Left colon (tissue), 2 donors: Measurements from ENCODE around the gene THAP10. TPM values are rescaled to one million over a fixed set of nuclear protein-coding genes. Genes with fewer than 3 reads are reported as not detected.
"Not testable (repeated sequence)": the region's sequence is repeated elsewhere in the genome, so short reads cannot be mapped to it uniquely, and the experiment has no call there.

Experiments
- ATAC-seq: fragments of 200-7000 bp; cut with Tn5 transposase; one replicate; pipeline ENCODE4 v1.9.1; 2020; ENCODE audit warnings: mild to moderate bottlenecking, moderate library complexity
- DNase-seq, 2 donors: peaks; one replicate each; pipeline ENCODE4 v3.0.0-alpha.2; 2020
- intact Hi-C, 2 donors: fragments of 100-400 bp; cut with DNase I in 1 of 2; cut with micrococcal nuclease in 1 of 2; formaldehyde crosslinking; loops; one replicate each; pipeline versions ENCODE4 v1.11.2 to v1.14.0; 2022; cut with DNase I, micrococcal nuclease
- long read RNA-seq: library from polyadenylated mRNA; unstranded; transcript quantifications from one replicate; pipeline ENCODE4 v2.0.0, GENCODE V29; 2021
- total RNA-seq, 2 donors: library from RNA; stranded (reverse); fragmentation: NEBNext Ultra II Directional; extraction: Animal tissue kit (Norgen Biotek cat#: 25700); gene quantifications; one replicate each; pipeline ENCODE4 v1.2.1, GENCODE V29; 2021
- donor health status: DM: no; HTN: no; CAD: no.
- donor health status: DM: yes; HTN: yes; CAD: no.

Gene THAP10
- 1 to 10 TPM; 1.4 TPM for total RNA-seq
- long read RNA-seq, partial matches to known transcripts, result 0 of 4 reads
- long read RNA-seq, other reads (novel, unspliced or antisense), result 0 of 4 reads

DNA sequence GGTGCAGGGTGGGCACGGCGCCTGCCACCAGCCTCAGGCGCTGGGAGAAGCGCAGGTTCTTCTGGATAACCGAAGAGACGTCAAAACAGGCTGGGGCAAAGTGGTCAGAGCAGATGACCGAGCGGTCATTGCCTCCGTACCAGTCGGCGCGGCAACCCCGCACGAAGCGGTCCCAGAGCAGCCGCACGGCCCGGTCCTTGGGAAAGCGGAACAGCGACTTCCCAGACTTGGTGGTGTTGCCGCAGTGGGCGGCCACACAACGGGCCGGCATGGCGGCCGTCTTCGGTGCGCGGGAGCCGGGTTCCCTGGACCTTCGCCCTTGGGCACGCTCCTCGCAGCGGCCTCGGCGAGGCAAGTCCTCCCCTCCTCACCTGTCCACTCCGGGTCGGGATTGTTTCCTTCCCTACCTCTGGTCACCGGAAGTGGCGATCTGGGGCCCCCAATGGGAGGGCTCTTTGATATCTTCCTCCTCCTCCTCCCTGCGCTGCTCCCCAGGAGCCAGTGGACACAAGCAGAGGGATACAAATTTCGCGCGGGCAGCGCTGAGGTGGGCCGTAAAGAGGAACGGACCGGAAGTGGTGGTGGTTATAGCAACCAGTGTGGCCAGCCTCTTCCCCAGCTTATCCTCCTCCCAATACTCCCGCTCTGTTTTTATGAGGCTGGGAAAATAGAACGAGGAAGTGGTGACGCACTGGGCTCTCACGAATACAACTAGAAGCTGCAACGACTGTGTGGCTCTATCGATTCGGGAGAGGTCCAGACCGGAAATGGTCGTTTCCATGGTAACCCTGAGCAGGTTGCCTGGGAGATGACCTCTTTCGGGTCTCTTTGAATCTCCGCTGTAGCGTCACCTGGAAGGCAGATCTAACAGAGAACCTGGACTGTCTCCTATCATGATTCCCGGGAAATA is at the start of gene THAP10, which contains the start of gene LRRC49:
TSS of gene THAP10 (minus strand) at position 432 of the 910 bp plus-strand sequence. CDS start at position 271, 161 bp downstream.
TSS of gene LRRC49 (plus strand) at position 825 of the 910 bp plus-strand sequence. CDS start at position 894, 69 bp downstream.
- intact Hi-C loops, result loop anchor here in 1 of 2 donors (10.0 kb wide), 1 partner anchor 553 kb away; no protein-coding TSS in a partner anchor
- DNase-seq, result peak; percentile 87 to 88
- ATAC-seq, result peak; percentile 94

- intact Hi-C loops, result no loop called here
- DNase-seq, result no peak
- ATAC-seq, result no peak
Measured at GRCh38 chr15:70936326-70936725, 44.1 kb upstream of the THAP10 start.

- DNase-seq (no peak), ATAC-seq (no peak)
- intact Hi-C loops, result no loop called here
Measured at GRCh38 chr15:70935631-70936030, 43.4 kb upstream of the THAP10 start.

- intact Hi-C loops, result no loop called here
- no peak for ATAC-seq
- no peak for DNase-seq
Measured at GRCh38 chr15:70933411-70933810, 41.2 kb upstream of the THAP10 start.

GRCh38 chr15:70932397-70932796 is 40.2 kb upstream of the THAP10 start:
- intact Hi-C loops, result no loop called here
- DNase-seq (no peak), ATAC-seq (no peak)

DNA sequence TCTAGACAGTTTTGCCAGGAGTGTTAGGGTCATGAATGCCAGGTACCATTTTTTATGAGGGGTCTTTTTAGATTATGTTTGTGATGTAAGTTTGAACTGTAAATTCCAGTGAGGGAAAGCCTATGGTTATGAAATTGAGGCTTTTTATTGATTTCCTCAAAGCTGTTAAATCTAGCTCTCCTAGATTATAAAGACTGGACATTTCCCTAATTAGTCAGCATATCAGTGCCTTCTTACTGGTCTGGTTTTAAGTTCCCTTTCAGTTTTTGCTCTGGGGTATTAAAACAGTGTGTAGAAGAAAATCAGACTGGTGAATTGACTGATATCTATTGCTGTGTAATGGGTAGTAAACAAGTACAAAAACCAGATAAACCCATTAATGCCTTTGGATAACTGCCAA is 39.6 kb upstream of the THAP10 start:
- no peak for ATAC-seq
- no peak for DNase-seq
- intact Hi-C loops, result no loop called here

- ATAC-seq, intact Hi-C loops, DNase-seq: not testable (repeated sequence)
Measured at GRCh38 chr15:70926914-70927313, 34.7 kb upstream of the THAP10 start.

DNA sequence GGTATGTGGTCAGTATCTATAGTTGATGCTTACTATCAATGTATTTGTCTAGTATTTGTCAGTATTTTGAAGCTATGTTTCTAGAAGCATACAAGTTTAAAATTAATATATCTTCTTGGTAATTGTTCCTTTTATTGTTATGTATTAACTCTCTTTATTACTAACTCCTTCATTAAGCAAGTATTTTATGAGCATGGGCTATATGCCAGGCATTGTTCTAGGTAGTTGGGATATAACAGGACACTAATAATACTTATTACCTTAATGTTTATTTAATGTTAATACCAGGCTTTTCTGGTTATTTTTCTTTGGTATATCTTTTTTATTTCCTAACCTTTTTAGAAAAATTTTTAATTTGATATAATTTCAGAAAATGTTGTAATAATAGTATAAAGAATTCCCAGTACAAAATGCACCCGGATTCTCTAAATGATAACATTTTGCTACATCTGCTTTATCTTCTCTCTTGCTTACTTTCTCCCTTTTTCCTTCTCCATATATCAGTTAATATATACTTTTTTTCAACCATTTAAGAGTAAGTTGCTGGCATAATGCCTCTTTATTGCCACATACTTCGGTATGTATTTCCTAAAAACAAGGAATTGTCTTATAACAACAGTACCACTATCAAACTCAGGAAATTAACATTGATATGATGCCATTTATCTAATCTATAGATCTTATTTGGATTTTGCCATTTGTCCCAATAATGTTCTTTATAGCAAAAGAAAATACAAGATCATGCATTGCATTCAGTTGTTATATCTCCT is 31.3 kb upstream of the THAP10 start:
- ATAC-seq (no peak), DNase-seq (no peak)
- intact Hi-C loops, result no loop called here

- intact Hi-C loops, result no loop called here
- no peak for DNase-seq
- ATAC-seq, result no peak
Measured at GRCh38 chr15:70922119-70922518, 29.9 kb upstream of the THAP10 start.

DNA sequence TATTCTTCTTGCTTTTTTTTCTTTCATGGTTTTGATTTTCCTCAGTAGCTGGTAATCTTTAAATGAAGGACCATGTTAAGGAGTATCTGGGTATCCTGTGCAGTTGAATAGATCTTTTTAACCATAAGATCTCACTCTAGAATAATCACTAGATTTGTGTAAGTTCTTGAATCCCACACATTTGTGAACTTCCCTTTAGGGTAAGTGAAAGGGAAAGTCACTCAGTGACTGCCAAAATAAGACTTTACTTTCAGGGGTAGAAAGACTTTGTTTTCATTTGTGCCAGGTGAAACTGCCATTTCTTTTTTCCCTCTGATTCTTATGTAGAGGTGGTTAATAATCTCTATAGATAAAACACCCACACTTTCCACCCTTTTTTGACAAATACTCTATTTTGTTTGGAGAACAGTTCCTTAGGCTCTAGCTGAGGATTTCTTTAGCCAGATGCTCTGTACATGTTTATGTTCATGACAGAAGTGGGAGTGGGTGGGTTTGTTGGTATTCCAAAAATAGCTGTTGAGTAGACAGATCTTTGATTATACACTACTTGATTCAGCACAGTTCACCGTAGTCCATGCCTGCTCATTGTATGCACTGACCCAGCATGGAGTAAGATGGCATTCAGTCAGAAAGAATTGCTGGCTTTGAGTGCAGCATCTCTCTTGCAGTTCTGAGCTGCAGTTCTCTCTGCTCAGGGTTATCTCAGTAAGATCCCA is 28.9 kb upstream of the THAP10 start:
- ATAC-seq (no peak), DNase-seq (no peak)
- intact Hi-C loops, result no loop called here

GRCh38 chr15:70917955-70918354 is 25.7 kb upstream of the THAP10 start:
- intact Hi-C loops, result no loop called here
- ATAC-seq, result no peak
- no peak for DNase-seq

- DNase-seq (no peak), ATAC-seq (no peak)
- intact Hi-C loops, result no loop called here
Measured at GRCh38 chr15:70916531-70916930, 24.3 kb upstream of the THAP10 start.

DNA sequence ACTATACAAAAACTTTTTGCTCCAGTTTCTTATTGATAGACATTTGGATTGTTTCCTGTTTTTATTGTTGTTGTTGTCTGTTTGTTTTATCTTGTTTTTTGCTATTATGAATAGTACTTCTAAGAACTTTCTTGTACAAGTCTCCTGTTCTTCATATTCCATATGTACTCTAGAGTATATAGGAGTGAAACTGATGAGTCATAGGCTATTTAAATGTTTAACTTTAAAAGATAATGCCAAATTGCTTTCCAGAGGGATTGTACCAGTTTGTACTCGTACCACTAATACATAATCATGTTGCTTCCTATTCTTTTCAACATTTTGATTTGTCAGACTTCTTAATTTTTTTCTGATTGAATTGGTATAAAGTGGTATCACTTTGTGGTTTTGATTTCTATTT is 20.0 kb upstream of the THAP10 start:
- DNase-seq (no peak), ATAC-seq (no peak)
- intact Hi-C loops, result no loop called here

DNA sequence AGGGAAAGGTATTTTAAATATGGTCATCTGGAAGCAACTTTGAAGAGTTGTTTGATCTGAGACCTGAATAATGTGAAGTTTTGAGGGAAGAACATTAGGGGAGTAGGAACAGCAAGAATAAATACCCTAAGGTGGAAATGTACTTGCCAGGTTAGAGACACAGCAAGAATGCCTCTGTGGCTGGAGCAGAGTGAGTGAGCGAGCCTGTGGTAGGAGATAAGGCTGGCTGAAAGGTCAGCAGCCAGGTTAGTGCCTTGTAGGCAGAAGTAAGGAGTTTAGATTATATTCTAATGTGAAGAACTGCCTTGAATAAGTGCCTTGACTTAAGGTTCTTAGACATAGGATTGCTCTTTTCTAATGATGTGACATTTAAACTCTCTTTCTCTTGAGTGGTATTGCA is 18.7 kb upstream of the THAP10 start:
- intact Hi-C loops, result no loop called here

DNA sequence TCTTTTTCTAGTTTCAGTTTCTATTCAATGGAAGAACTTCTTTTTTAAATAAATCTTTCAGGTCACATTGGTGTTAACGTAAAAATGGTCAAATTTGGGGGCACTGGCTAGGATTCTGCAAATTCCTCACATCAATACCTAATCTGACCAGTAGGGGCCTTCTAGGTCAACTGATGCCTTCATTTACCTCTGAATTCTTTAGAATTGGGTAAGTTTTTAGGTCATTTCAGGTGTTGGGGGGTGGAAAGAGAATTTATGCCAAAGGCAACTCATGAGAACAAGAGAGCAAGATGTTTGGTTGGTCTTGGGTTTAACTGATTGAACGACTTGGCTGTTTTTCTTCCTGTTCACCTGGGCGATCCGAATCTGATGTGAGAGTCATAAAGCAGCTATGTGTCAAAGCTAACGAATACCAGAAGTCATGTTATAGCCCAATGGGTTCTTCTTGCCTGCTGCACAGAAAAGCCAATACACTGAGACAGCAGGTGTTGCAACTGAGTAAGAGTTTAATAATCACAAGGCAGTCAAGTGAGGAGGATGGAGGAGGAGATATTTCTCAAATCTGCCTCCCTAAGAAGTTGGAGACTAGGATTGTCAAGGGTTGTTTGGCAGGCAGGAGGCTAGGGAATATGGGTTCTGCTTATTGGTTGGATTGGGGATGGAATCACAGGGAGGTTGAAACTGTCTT is 15.7 kb upstream of the THAP10 start:
- no peak for DNase-seq
- ATAC-seq, result no peak
- intact Hi-C loops, result no loop called here

More for the DNA sequence above, 18.7 kb upstream of the THAP10 start:
- ATAC-seq (no peak), DNase-seq (no peak)

DNA sequence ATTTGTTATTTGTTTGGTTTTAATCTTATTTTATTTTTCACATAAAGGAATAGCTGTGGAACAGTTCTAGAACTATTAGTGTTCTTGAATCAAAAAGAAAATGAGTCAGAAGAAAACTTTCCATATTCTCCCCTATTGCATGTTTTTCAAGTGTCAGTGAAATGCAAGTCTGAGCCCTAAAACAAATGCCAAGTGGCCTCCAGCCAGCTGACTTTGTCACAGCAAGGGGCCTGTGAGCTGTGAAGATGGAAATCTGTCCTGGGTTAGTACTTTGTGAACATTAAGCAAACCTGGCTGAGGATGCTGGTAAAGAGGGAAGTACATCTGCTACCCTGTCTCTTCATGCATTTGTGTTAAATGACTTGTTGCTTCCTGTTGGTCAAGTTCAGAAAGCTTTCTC is 14.6 kb upstream of the THAP10 start:
- intact Hi-C loops, result no loop called here
- no peak for ATAC-seq
- DNase-seq, result no peak

- ATAC-seq (peak; percentile 98), DNase-seq (no peak)
- intact Hi-C loops, result no loop called here
Measured at GRCh38 chr15:70902107-70902506, 9.9 kb upstream of the THAP10 start.

DNA sequence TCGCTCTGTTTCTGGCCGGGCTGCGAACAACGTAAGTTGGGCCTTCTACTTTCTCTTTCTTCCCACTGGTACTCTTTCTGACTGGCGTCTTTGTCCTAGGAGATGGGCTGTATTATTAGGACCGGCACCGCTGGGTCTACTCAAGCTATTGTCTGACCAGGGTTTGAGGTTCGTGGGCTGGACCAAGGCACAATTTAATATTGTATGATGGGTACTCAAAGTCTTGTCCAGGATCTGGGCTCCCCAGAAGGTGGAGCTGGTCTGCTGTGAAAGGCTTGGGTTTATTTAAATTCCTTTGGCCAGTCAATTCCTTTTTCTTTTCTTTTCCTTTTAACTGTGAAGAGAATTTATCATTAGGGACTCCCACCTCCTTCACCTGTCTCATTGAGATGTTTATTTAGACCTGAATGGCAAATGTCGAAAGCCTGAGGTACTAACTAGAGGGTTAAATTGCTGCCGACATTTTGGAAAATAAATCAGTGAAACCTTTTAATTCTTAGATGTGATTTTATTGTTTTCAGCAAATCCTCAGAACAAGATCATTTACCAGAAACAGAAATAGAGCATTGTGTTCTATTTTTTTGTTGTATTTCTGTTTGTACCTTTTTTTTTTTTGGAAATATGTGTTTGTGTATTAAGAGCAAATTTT is 803 bp upstream of the THAP10 start:
- peak in 1 of 2 donors; percentile 31 for DNase-seq
- ATAC-seq, result peak; percentile 45
- intact Hi-C loops, result loop anchor here in 1 of 2 donors (10.0 kb wide), 1 partner anchor 552 kb away; no protein-coding TSS in a partner anchor
